GM10847 (cell line): ENCODE data around the gene NFS1.

Experiments used
- POLR2A ChIP-seq: IDR thresholded peaks from 2 replicates; pipeline ENCODE4 v1.6.1; 2011; ENCODE audit not compliant: insufficient read length; ENCODE audit errors: extremely low read depth

The NFS1 gene

GRCh38 chr20:35731862-35732643 is 32.9 kb upstream of the NFS1 start:
- TF ChIP-seq POLR2A, result no peak

- no peak for TF ChIP-seq POLR2A
Measured at GRCh38 chr20:35731469-35731788, 32.3 kb upstream of the NFS1 start.

- no peak for TF ChIP-seq POLR2A
Measured at GRCh38 chr20:35730583-35731468, 31.7 kb upstream of the NFS1 start.

GRCh38 chr20:35729836-35730582 is 30.9 kb upstream of the NFS1 start:
- no peak for TF ChIP-seq POLR2A

GRCh38 chr20:35729283-35729807 is 30.2 kb upstream of the NFS1 start:
- no peak for TF ChIP-seq POLR2A

- no peak for TF ChIP-seq POLR2A
Measured at GRCh38 chr20:35726842-35727711, 27.9 kb upstream of the NFS1 start.

- no peak for TF ChIP-seq POLR2A
Measured at GRCh38 chr20:35724321-35725230, 25.4 kb upstream of the NFS1 start.

- no peak for TF ChIP-seq POLR2A
Measured at GRCh38 chr20:35721621-35722020, 22.5 kb upstream of the NFS1 start.

- no peak for TF ChIP-seq POLR2A
Measured at GRCh38 chr20:35721219-35721618, 22.1 kb upstream of the NFS1 start.

GRCh38 chr20:35720165-35721123 is 21.3 kb upstream of the NFS1 start:
- TF ChIP-seq POLR2A, result no peak

GRCh38 chr20:35719717-35720116 is 20.6 kb upstream of the NFS1 start:
- TF ChIP-seq POLR2A, result no peak

- TF ChIP-seq POLR2A, result no peak
Measured at GRCh38 chr20:35718972-35719635, 20.0 kb upstream of the NFS1 start.
